ENCODE results near the gene SLC6A1. TPM values are rescaled to one million over a fixed set of nuclear protein-coding genes. Genes with fewer than 3 reads are reported as not detected.

The SLC6A1 gene
- total and polyA plus RNA-seq, 2 of the 8 experiments (the other 6 are each of a cell fraction or from before 2014, with no cell fraction given) = 0.30 to 0.63 TPM

DNA sequence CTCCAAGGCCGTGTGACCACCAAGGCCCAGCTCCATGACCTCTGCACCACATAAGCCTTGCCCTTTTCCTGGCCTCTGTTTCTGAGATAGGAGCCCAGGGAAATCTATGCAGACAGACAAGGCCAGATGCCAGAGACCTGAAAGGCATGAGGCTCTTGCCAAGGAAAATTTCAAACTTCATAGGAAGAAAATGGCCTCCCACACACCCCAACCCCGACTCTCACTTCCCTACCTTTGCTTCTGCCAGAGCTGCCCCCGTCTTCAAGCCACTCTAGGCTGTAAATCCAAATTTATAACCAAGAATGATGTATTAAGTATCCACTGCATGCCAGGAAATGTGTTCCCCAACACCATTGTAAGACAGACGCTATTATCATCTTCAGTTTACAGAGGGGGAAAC is 96.3 kb downstream of the SLC6A1 start:
- Histone ChIP-seq H3K18ac (ENCODE audit: extremely low read depth, low read length) (no peak overlapping the region), H3K4me1 (replicated peaks in 1 of 4; ENCODE audit: control insufficient read depth in 3 of 4, insufficient read depth in 4 of 4, low read length in 3 of 4) (no peaks in the 10 kb centered on the region), H2AFZ (ENCODE audit: low read length) (no peak overlapping the region), H3K9me3 (ENCODE audit: insufficient read depth in 2 of 2, low read depth in 1 of 2, low read length in 1 of 2) (no peaks in the 10 kb centered on the region), H2BK20ac (ENCODE audit: low read length) (no peak overlapping the region), H3K23me2 (ENCODE audit: low read depth, low read length) (no peaks in the 10 kb centered on the region), H3K79me1 (ENCODE audit: low read depth, low read length) (no peaks in the 10 kb centered on the region), H3K14ac (ENCODE audit: insufficient read length) (no peak overlapping the region), H3K79me2 (ENCODE audit: control insufficient read depth in 1 of 2, insufficient read depth in 2 of 2, low read length in 2 of 2) (no peaks in the 10 kb centered on the region), H3K23ac (ENCODE audit: insufficient read length) (no peak overlapping the region), H3K27ac (ENCODE audit: low read depth, low read length) (no peak overlapping the region), H3K56ac (replicated peaks; ENCODE audit: insufficient read length, low read depth, low read length) (no peak overlapping the region), H3K36me3 (ENCODE audit: control insufficient read depth in 2 of 4, insufficient read depth in 4 of 4, low read length in 3 of 4) (no peaks in the 10 kb centered on the region), H2AK5ac (ENCODE audit: low read depth, low read length) (no peak overlapping the region), H3K9ac (replicated peaks in 1 of 4; ENCODE audit: extremely low read depth in 1 of 4, low read depth in 3 of 4, low read length in 3 of 4) (no peak overlapping the region), H4K8ac (ENCODE audit: extremely low read depth, insufficient read depth, low read length) (peak overlapping the region; percentile 41; the same call in 1 of the 2 replicates), H2BK15ac (ENCODE audit: low read length) (no peak overlapping the region), H3K4ac (replicated peaks; ENCODE audit: insufficient read length, low read depth, low read length) (no peak overlapping the region), H2BK120ac (replicated peaks; ENCODE audit: low read depth, low read length) (no peak overlapping the region), H3K27me3 (replicated peaks in 1 of 4; ENCODE audit: control insufficient read depth in 3 of 4, extremely low read depth in 1 of 4, insufficient read depth in 3 of 4, low read length in 3 of 4) (no peaks in the 10 kb centered on the region), H3K4me2 (ENCODE audit: insufficient read depth in 1 of 2, low read depth in 2 of 2, low read length in 2 of 2) (no peak overlapping the region), H4K91ac (replicated peaks; ENCODE audit: insufficient read length, low read length) (no peak overlapping the region), H4K5ac (ENCODE audit: insufficient read length, low read depth, low read length) (no peak overlapping the region), H4K20me1 (replicated peaks in 1 of 2; ENCODE audit: control insufficient read depth in 1 of 2, insufficient read depth in 2 of 2, low read length in 2 of 2) (no peaks in the 10 kb centered on the region), H3K4me3 (ENCODE audit: extremely low read depth in 1 of 4, insufficient read depth in 2 of 4, low read depth in 3 of 4, low read length in 4 of 4) (no peak overlapping the region), H2BK12ac (ENCODE audit: low read depth, low read length) (no peak overlapping the region), H2BK5ac (ENCODE audit: low read depth, low read length) (no peak overlapping the region)
- WGBS, 2 experiments (ENCODE audit: extremely low coverage in 1 of 2, insufficient coverage in 1 of 2, insufficient read length in 1 of 2, insufficient replicate concordance in 2 of 2, low coverage in 1 of 2, low lambda C conversion rate in 2 of 2, missing lambda C conversion rate in 1 of 2) = 87% methylated on average over 4 of the region's 4 CpGs; no CpG with 5 or more reads in 1 of the 2 experiments
- DNase-seq (ENCODE audit: low read depth in 1 of 2, low spot score in 2 of 2) (no peak), FAIRE-seq (no peak)
- POLR2A ChIA-PET (ENCODE audit: partially characterized antibody) = no interaction called here
- TF ChIP-seq YY1 (IDR thresholded peaks at IDR 0.05; ENCODE audit: low read depth, low read length) (no peak), SAP30 (IDR thresholded peaks at IDR 0.05; ENCODE audit: insufficient read depth, insufficient replicate concordance, low read length) (no peak), TCF12 (IDR thresholded peaks at IDR 0.05; ENCODE audit: low read depth, low read length) (no peak), KDM4A (IDR thresholded peaks at IDR 0.05; ENCODE audit: low read depth, low read length, severe bottlenecking) (no peak), HDAC2 (IDR thresholded peaks at IDR 0.05; ENCODE audit: borderline replicate concordance in 1 of 2, low read depth in 2 of 2, low read length in 2 of 2) (no peak), RFX5 (IDR thresholded peaks at IDR 0.05; ENCODE audit: borderline replicate concordance, low read depth, low read length) (no peak), GABPA (IDR thresholded peaks at IDR 0.05; ENCODE audit: borderline replicate concordance, insufficient read depth, low read length) (no peak)
- CTCF ChIA-PET (ENCODE audit: partially characterized antibody) = interaction anchor here (1.0 to 1.7 kb wide), 2 partner anchors 27 to 143 kb away, joined by 3 to 7 read pairs; no protein-coding TSS in a partner anchor

Measured in H1 (cell line).